Urothelium cell line (cell line): ENCODE data around the gene CBLN3.

Experiments
- DNase-seq: peaks from one replicate; pipeline ENCODE4 v3.0.0; 2011; ENCODE audit warnings: low spot score, mixed read lengths
- FAIRE-seq: peaks from 2 replicates; lab custom pipeline; 2011; peaks lifted over from hg19 to GRCh38; lab: Jason Lieb, UNC

Gene CBLN3

GRCh38 chr14:24426912-24427536, 2.4 kb downstream of the CBLN3 start:
- no peak for DNase-seq
- no peak for FAIRE-seq

GRCh38 chr14:24426150-24426911, 3.1 kb downstream of the CBLN3 start:
- DNase-seq = no peak
- no peak for FAIRE-seq

- no peak for FAIRE-seq
- no peak for DNase-seq
These were observed 3.8 kb downstream of the CBLN3 start for GRCh38 chr14:24425704-24426103.

GRCh38 chr14:24422694-24423601, 6.5 kb downstream of the CBLN3 start:
- no peak for DNase-seq
- no peak for FAIRE-seq

- DNase-seq = no peak
- FAIRE-seq = no peak
These were observed 7.2 kb downstream of the CBLN3 start for GRCh38 chr14:24422261-24422660.

- FAIRE-seq (no peak), DNase-seq (no peak)
These were observed 11.0 kb downstream of the CBLN3 start for GRCh38 chr14:24418492-24418873.

GRCh38 chr14:24417832-24418491, 11.5 kb downstream of the CBLN3 start:
- no peak for FAIRE-seq
- no peak for DNase-seq

- no peak for FAIRE-seq
- DNase-seq = no peak
These were observed 12.4 kb downstream of the CBLN3 start for GRCh38 chr14:24416932-24417619.

GRCh38 chr14:24416254-24416931, 13.1 kb downstream of the CBLN3 start:
- DNase-seq = no peak
- no peak for FAIRE-seq

GRCh38 chr14:24415421-24416253, 13.8 kb downstream of the CBLN3 start:
- FAIRE-seq = no peak
- DNase-seq = no peak

- no peak for FAIRE-seq
- DNase-seq = no peak
These were observed 14.6 kb downstream of the CBLN3 start for GRCh38 chr14:24414732-24415420.

GRCh38 chr14:24414077-24414476, 15.4 kb downstream of the CBLN3 start:
- FAIRE-seq (no peak), DNase-seq (no peak)

- DNase-seq (peak; percentile 52), FAIRE-seq (no peak)
These were observed 17.8 kb downstream of the CBLN3 start for GRCh38 chr14:24411443-24412389.

GRCh38 chr14:24409956-24410355, 19.5 kb downstream of the CBLN3 start:
- DNase-seq (no peak), FAIRE-seq (no peak)

GRCh38 chr14:24409192-24409591, 20.3 kb downstream of the CBLN3 start:
- DNase-seq = no peak
- no peak for FAIRE-seq

GRCh38 chr14:24408764-24409163, 20.7 kb downstream of the CBLN3 start:
- FAIRE-seq = no peak

GRCh38 chr14:24407608-24408325, 21.7 kb downstream of the CBLN3 start:
- FAIRE-seq = no peak

More at GRCh38 chr14:24408764-24409163, 20.7 kb downstream of the CBLN3 start:
- no peak for DNase-seq

More at GRCh38 chr14:24407608-24408325, 21.7 kb downstream of the CBLN3 start:
- no peak for DNase-seq
